GM18499 (cell line): ENCODE results near the gene GPR3.
"Not testable (repeated sequence)": the region's sequence is repeated elsewhere in the genome, so short reads cannot be mapped to it uniquely, and the experiment has no call there.

ENCODE experiments used
- ATAC-seq: cut with Tn5 transposase; IDR thresholded peaks from one replicate; pipeline ENCODE4 v1.9.1; 2021; ENCODE audit warnings: moderate number of reproducible peaks; ENCODE audit not compliant: insufficient read depth, unreplicated experiment

Gene GPR3

GRCh38 chr1:27374362-27375086 is 17.9 kb upstream of the GPR3 start, which contains the start of gene FCN3:
FCN3 (minus strand) TSS chr1:27374824; CDS start chr1:27374818, 6 bp downstream.
- ATAC-seq, result no peak

GRCh38 chr1:27377760-27378495 is 14.5 kb upstream of the GPR3 start:
- ATAC-seq, result no peak

DNA sequence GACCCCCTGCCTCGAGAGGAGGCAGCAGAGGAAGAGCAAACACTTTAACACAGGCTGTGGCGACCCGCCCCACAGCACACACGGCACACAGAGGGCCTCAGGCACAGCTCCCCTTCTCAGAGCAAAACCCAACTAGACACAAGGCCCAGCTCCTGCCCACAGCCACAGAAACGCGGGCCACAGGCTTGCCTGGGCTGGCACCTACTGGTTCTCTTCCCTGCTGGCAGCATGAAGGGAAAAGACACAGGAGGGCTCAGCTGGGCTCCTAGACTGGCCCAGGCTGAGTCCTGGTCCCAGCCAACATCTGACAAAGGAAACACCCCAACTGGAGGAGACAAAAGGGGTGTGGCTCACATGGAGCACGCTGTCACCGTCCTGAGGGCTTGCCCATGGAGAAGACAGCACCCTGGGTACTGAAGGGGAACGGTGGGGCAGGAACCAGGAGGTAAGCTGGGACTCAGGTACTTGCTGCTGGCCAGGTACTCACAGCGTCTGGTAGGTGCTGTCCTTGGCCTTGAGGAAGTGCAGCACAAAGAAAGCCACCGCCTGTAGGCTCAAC is 12.8 kb upstream of the GPR3 start:
- no peak for ATAC-seq

DNA sequence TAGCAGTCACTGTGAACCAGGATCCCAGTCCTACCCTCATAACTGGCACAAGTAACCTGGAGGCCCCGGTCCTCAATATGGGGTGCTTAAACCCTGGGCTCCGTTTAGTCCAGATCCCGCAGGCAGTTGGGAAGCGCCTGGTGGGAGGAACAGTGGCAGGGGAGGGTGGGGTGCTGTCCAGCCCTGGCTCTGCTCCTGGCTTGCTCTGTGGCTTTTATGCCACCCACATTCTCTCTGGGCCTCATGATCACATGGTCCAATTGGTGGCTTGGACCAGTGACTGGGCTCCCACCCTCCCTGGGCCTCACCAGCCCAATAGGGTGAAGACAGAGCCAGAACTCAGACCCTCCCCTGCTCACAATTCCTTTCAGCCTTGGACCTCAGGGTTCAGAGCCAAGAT is 12.2 kb upstream of the GPR3 start:
- ATAC-seq, result no peak

GRCh38 chr1:27380766-27381733 is 11.4 kb upstream of the GPR3 start:
- no peak for ATAC-seq

- ATAC-seq, result no peak
Observed at GRCh38 chr1:27381969-27382762, 10.3 kb upstream of the GPR3 start.

- no peak for ATAC-seq
Observed at GRCh38 chr1:27383039-27383605, 9.3 kb upstream of the GPR3 start, which contains the start of gene CD164L2. CD164L2 (minus strand) TSS chr1:27383333; CDS start chr1:27383239, 94 bp downstream.

GRCh38 chr1:27383661-27384060 is 8.8 kb upstream of the GPR3 start:
- ATAC-seq, result no peak

DNA sequence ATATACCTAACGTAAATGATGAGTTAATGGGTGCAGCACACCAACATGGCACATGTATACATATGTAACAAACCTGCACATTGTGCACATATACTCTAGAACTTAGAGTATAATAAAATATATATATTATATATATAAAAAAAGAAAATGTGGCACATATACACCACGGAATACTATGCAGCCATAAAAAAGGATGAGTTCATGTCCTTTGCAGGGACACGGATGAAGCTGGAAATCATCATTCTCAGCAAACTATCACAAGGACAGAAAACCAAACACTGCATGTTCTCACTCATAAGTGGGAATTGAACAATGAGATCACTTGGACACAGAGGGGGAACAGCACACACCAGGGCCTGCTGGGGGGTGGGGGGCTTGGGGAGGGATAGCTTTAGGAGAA is 7.6 kb upstream of the GPR3 start:
- ATAC-seq, result not testable (repeated sequence)

DNA sequence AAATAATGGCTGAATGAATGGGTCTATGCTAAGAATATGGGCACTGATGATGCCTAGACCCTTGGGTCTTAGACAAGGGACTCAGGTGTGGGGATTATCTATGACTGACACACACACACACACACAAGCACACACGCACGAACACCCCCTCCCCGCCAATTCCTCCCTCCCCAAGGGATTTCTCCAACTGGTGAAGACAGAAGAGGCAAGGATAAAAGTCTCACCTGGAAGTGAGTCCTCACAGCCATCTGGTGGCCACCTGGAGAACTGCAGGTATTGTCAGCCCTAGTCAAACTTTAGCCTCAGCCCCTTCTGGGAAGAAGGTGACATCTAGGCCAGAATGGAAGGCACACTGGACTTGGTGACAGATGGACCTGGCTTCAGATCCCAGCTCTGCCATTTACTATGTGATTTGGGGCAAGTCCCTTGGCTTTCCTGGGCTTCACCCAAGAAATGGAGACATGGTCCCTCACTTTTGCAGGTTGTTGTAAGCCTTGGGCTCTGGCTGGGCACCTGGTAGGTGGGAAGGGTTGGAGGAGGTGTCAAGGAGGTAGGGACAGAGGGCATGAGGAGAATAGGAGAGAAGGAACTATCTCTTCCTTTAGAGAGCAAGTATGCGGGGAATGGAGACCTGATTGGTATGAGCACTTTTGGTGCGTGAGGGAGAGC is 4.0 kb upstream of the GPR3 start:
- ATAC-seq, result no peak

- ATAC-seq, result no peak
Observed at GRCh38 chr1:27391511-27392095, 819 bp upstream of the GPR3 start.

GRCh38 chr1:27392778-27393635 is 585 bp downstream of the GPR3 start:
- ATAC-seq, result no peak

DNA sequence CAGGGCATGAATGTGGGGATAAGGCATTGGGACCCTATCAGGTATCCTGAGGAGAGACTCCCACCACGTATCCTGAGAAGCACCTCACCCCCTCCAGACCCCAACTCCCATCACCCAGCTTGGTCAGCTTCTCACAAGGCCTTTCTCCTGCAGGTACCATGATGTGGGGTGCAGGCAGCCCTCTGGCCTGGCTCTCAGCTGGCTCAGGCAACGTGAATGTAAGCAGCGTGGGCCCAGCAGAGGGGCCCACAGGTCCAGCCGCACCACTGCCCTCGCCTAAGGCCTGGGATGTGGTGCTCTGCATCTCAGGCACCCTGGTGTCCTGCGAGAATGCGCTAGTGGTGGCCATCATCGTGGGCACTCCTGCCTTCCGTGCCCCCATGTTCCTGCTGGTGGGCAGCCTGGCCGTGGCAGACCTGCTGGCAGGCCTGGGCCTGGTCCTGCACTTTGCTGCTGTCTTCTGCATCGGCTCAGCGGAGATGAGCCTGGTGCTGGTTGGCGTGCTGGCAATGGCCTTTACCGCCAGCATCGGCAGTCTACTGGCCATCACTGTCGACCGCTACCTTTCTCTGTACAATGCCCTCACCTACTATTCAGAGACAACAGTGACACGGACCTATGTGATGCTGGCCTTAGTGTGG is 1.3 kb downstream of the GPR3 start:
- no peak for ATAC-seq

- no peak for ATAC-seq
Observed at GRCh38 chr1:27394282-27394658, 1.8 kb downstream of the GPR3 start.

DNA sequence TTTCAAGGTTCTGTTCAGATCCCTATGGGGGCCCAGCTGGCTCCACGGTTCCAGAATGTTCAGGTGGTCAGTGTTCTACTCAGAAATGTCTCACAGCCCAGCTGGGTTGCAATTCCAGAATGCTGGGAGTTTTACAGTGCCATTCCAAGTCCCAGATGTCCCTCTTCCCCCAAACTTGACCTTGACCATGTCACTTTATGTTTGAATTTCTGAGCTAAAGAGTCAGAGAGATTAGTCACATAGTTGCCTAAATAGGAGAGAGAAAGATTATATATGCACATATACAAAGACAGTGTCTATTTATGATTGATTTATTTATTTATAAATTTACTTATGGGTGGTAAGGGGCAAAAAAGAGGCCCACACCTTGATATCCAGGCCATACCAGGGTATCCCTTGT is 2.5 kb downstream of the GPR3 start:
- ATAC-seq, result no peak

DNA sequence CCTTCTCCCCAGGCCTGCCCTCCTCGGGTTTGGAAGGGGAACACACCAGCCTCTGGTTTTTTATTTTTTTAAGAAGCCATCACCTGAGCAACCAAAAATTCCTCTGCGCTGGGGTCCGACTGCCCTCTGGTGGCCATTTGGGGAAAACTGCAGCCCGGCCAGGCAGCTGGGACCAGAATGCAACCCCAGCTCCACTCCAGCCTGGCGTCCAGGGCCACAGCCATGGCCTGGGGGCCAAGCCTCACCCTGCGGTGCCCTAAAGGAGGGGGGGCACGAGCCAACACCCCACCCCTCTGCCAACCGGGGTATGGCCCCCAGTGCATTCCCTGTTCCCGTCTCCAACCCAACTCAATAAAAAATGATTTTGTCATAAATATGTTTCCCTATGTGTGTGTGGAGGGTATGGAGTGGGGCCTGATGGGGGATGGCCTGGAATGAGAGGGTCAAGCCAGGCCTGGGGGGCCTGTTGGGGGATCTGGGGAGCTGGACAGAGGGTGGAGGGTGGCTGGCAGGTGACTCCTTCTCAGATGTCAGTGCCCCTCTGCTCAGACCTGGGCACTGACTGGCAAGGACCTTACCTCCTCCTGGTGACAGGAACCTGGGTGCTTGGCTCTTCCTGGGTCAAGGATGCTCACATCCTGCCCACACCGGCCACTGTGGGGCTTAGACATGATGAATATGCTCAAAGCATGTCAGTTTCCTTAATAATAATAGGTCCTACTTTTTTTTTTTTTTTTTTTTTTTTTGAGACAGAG is 3.2 kb downstream of the GPR3 start:
- no peak for ATAC-seq
